Measurements from ENCODE around the gene GPR132.
"Not testable (repeated sequence)": the region's sequence is repeated elsewhere in the genome, so short reads cannot be mapped to it uniquely, and the experiment has no call there.

Gene GPR132

GRCh38 chr14:105059035-105059924 lies 6.0 kb downstream of the GPR132 start:
- peak; percentile 74 for DNase-seq

- peak; percentile 20 for DNase-seq
Observed at GRCh38 chr14:105058521-105059034, 6.7 kb downstream of the GPR132 start.

GRCh38 chr14:105056303-105056831 lies 8.9 kb downstream of the GPR132 start:
- DNase-seq, result peak; percentile 27

- peak; percentile 20 for DNase-seq
Observed at GRCh38 chr14:105055736-105056302, 9.4 kb downstream of the GPR132 start.

GRCh38 chr14:105055334-105055733 lies 9.9 kb downstream of the GPR132 start:
- no peak for DNase-seq

- DNase-seq, result peak; percentile 19
Observed at GRCh38 chr14:105053996-105054395, 11.2 kb downstream of the GPR132 start.

- peak; percentile 14 for DNase-seq
Observed at GRCh38 chr14:105053421-105053820, 11.8 kb downstream of the GPR132 start.

GRCh38 chr14:105052110-105052458 lies 13.1 kb downstream of the GPR132 start:
- peak; percentile 17 for DNase-seq

GRCh38 chr14:105051182-105052109 lies 13.8 kb downstream of the GPR132 start:
- DNase-seq, result peak; percentile 35

- DNase-seq, result peak; percentile 28
Observed at GRCh38 chr14:105050551-105050897, 14.7 kb downstream of the GPR132 start.

GRCh38 chr14:105049753-105050550 lies 15.3 kb downstream of the GPR132 start:
- DNase-seq, result peak; percentile 27

GRCh38 chr14:105047283-105048016 lies 17.8 kb downstream of the GPR132 start:
- DNase-seq, result no peak

- peak; percentile 43 for DNase-seq
Observed at GRCh38 chr14:105046891-105047282, 18.3 kb downstream of the GPR132 start.

- DNase-seq, result peak; percentile 95
Observed at GRCh38 chr14:105045710-105046326, 19.4 kb downstream of the GPR132 start.

- no peak for DNase-seq
Observed at GRCh38 chr14:105043641-105044040, 21.6 kb downstream of the GPR132 start.

- no peak for DNase-seq
Observed at GRCh38 chr14:105042813-105043212, 22.4 kb downstream of the GPR132 start.

GRCh38 chr14:105041841-105042765 lies 23.1 kb downstream of the GPR132 start:
- DNase-seq, result no peak

- no peak for DNase-seq
Observed at GRCh38 chr14:105039458-105040205, 25.6 kb downstream of the GPR132 start.

GRCh38 chr14:105035616-105036015 lies 29.6 kb downstream of the GPR132 start:
- not testable (repeated sequence) for DNase-seq

Data from activated T-cell treated with anti-CD3 and anti-CD28 coated beads, Interleukin-2, amount 50 U/mL, for 1 hour (primary cell).